ENCODE results near the gene DBT. TPM values are rescaled to one million over a fixed set of nuclear protein-coding genes. Genes with fewer than 3 reads are reported as not detected.

The DBT gene
- total RNA-seq, 1 donor from 2014 or later = 11.4 TPM

DNA sequence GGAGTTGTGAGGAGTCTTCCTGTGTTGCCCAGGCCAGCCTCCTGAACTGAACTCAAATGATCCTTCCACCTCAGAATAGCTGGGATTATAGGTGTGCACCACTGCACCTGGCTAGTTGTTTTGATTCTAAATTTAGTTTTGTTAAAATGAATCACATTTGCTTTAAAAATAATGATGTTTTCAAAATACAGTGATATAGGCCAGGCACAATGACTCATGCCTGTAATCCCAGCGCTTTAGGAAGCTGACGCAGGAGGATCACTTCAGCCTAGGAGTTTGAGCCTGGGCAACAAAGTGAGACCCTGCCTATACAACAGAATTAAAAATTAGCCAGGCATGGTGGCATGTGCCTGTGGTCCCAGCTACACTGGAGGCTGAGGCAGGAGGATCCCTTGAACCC is 40.7 kb upstream of the DBT start:
- no peak for DNase-seq
- H3K9me3 Mint-ChIP-seq (ENCODE audit: unreplicated experiment) = no peaks in the 10 kb centered on the region
- H3K4me1 Mint-ChIP-seq (ENCODE audit: low read depth, unreplicated experiment) = no peaks in the 10 kb centered on the region
- H3K36me3 Mint-ChIP-seq (ENCODE audit: unreplicated experiment) = no peaks in the 10 kb centered on the region
- H3K27ac Mint-ChIP-seq (ENCODE audit: unreplicated experiment) = no peak overlapping the region
- H3K4me3 Mint-ChIP-seq (ENCODE audit: unreplicated experiment) = no peak overlapping the region
- no peaks in the 10 kb centered on the region for H3K27me3 Mint-ChIP-seq (ENCODE audit: unreplicated experiment)
- TF ChIP-seq, protein P1, sequence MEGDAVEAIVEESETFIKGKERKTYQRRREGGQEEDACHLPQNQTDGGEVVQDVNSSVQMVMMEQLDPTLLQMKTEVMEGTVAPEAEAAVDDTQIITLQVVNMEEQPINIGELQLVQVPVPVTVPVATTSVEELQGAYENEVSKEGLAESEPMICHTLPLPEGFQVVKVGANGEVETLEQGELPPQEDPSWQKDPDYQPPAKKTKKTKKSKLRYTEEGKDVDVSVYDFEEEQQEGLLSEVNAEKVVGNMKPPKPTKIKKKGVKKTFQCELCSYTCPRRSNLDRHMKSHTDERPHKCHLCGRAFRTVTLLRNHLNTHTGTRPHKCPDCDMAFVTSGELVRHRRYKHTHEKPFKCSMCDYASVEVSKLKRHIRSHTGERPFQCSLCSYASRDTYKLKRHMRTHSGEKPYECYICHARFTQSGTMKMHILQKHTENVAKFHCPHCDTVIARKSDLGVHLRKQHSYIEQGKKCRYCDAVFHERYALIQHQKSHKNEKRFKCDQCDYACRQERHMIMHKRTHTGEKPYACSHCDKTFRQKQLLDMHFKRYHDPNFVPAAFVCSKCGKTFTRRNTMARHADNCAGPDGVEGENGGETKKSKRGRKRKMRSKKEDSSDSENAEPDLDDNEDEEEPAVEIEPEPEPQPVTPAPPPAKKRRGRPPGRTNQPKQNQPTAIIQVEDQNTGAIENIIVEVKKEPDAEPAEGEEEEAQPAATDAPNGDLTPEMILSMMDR (IDR thresholded peaks at IDR 0.05; ENCODE audit: partially characterized antibody, unreplicated experiment) = no peak

DNA sequence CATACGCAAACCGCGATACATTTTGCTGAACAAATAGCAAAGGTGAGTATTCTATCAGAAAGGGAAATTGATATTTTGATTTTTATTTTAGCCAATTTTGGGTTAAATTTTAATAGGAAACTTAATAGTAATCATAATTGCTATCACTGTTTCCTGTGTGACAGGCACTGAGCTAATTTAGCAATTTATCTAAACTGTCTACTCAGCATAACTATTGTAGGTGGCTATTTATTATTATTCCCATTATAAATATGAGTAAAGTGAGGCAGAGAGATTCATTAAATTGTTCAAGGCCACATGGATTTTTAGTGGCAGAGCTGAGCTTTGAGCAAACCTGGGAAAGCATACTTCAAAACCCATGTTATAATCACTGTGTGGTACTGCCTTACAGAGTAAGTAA is 37.5 kb upstream of the DBT start:
- DNase-seq = no peak
- H3K27ac Mint-ChIP-seq (ENCODE audit: unreplicated experiment) = no peak overlapping the region
- TF ChIP-seq, protein P1 (IDR thresholded peaks at IDR 0.05; ENCODE audit: partially characterized antibody, unreplicated experiment) = no peak
- no peak overlapping the region for H3K4me3 Mint-ChIP-seq (ENCODE audit: unreplicated experiment)
- no peaks in the 10 kb centered on the region for H3K27me3 Mint-ChIP-seq (ENCODE audit: unreplicated experiment)
- no peaks in the 10 kb centered on the region for H3K9me3 Mint-ChIP-seq (ENCODE audit: unreplicated experiment)
- H3K4me1 Mint-ChIP-seq (ENCODE audit: low read depth, unreplicated experiment) = no peaks in the 10 kb centered on the region
- no peaks in the 10 kb centered on the region for H3K36me3 Mint-ChIP-seq (ENCODE audit: unreplicated experiment)

DNA sequence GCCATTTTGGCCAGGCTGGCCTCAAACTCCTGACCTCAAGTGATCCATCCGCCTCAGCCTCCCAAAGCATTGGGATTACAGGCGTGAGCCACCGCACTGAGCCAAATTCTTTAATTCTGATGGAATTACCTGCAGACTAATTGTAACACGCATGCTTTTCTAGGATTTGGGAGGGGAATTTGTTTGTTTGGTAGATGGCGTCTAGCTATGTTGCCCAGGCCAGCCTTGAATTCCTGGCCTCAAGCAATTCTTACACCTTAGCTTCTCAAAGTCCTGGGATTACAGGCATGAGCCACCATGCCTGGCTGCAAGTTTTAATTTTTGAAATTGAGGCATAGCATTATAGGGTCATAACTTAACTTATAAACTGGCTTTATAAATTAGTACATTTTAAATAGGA is 35.0 kb upstream of the DBT start:
- Mint-ChIP-seq H3K4me1 (ENCODE audit: low read depth, unreplicated experiment) (no peaks in the 10 kb centered on the region), H3K9me3 (ENCODE audit: unreplicated experiment) (no peaks in the 10 kb centered on the region)

DNA sequence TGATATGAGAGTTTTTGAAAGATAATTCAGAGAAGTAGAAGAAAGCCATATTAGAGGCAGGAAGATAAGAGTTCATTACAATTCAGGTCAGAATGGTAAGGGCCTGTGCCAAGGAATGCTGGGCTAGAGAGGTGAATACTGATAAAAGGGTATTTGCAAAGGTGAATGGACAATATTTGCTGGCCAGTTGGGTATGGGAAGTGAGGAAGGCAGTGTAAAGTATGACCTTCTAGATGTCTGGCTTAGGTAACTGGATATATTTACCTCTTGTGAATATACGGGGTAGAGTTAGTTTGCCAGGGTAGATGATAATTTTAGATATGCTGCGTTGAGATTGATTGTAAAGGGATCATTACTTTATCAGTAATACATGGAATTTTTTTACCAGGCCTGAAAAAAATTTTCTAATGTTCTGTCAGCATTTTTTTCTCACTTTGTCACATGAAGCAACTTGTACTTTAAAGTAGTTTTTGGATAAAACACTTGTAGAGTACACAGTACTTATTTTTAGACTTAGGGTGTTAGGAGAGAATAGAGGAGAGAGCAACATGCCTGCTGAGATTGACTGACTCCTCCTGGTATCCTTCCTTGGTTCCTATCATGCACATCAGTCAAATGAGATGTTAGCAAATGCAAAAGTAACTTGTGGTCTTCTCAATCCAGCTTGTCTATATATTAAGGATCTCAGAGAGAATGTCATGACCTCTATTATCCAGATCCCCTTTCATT is 30.5 kb upstream of the DBT start:
- H3K27ac Mint-ChIP-seq (ENCODE audit: unreplicated experiment) = no peak overlapping the region
- H3K4me1 Mint-ChIP-seq (ENCODE audit: low read depth, unreplicated experiment) = no peaks in the 10 kb centered on the region
- no peak for DNase-seq
- H3K27me3 Mint-ChIP-seq (ENCODE audit: unreplicated experiment) = no peaks in the 10 kb centered on the region
- TF ChIP-seq, protein P1 (IDR thresholded peaks at IDR 0.05; ENCODE audit: partially characterized antibody, unreplicated experiment) = no peak
- no peaks in the 10 kb centered on the region for H3K9me3 Mint-ChIP-seq (ENCODE audit: unreplicated experiment)
- H3K36me3 Mint-ChIP-seq (ENCODE audit: unreplicated experiment) = no peaks in the 10 kb centered on the region
- no peak overlapping the region for H3K4me3 Mint-ChIP-seq (ENCODE audit: unreplicated experiment)

More for the DNA sequence above, 35.0 kb upstream of the DBT start:
- Mint-ChIP-seq H3K36me3 (ENCODE audit: unreplicated experiment) (no peaks in the 10 kb centered on the region), H3K27ac (ENCODE audit: unreplicated experiment) (no peak overlapping the region), H3K4me3 (ENCODE audit: unreplicated experiment) (no peak overlapping the region), H3K27me3 (ENCODE audit: unreplicated experiment) (no peaks in the 10 kb centered on the region)
- TF ChIP-seq, protein P1 (IDR thresholded peaks at IDR 0.05; ENCODE audit: partially characterized antibody, unreplicated experiment) = no peak
- DNase-seq = no peak

DNA sequence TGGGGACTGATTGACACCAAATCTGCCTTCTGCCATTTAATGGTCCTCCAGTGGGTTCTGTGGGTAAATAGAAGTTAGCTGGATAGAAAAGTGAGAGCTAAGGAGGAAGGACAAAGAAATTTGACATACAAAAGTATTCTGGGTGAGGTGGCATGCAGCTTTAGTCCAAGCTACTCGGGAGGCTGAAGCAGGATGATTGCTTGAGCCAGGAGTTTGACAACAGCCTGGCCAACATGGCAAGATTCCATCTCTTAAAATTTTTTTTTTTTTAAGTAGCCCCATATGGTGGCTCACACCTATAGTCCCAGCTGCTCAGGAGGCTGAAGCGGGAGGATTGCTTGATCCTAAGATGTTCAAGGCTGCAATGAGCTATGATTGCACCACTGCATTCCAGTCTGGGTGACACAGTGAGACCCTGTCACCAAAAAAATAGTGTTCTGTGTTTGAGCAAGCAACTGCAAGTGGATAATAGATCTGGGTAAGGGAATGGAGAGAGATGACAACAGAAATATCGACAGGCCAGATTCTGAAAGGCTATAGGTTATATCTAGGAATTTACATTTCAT is 29.8 kb upstream of the DBT start:
- TF ChIP-seq, protein P1 (IDR thresholded peaks at IDR 0.05; ENCODE audit: partially characterized antibody, unreplicated experiment) = no peak
- H3K27ac Mint-ChIP-seq (ENCODE audit: unreplicated experiment) = no peak overlapping the region
- no peaks in the 10 kb centered on the region for H3K9me3 Mint-ChIP-seq (ENCODE audit: unreplicated experiment)
- H3K36me3 Mint-ChIP-seq (ENCODE audit: unreplicated experiment) = no peaks in the 10 kb centered on the region
- DNase-seq = no peak
- no peaks in the 10 kb centered on the region for H3K4me1 Mint-ChIP-seq (ENCODE audit: low read depth, unreplicated experiment)
- no peak overlapping the region for H3K4me3 Mint-ChIP-seq (ENCODE audit: unreplicated experiment)
- H3K27me3 Mint-ChIP-seq (ENCODE audit: unreplicated experiment) = no peaks in the 10 kb centered on the region
